Activated CD4-positive, alpha-beta T cell treated with anti-CD3 and anti-CD28 coated beads for 48 hours (primary cell): Measurements from ENCODE around the gene SGSH.
"Not testable (repeated sequence)": the region's sequence is repeated elsewhere in the genome, so short reads cannot be mapped to it uniquely, and the experiment has no call there.

Experiments
- DNase-seq: peaks from one replicate; pipeline ENCODE4 v3.0.0-alpha.2; 2020

SGSH gene

GRCh38 chr17:80253631-80254395 lies 33.7 kb upstream of the SGSH start:
- DNase-seq: no peak

GRCh38 chr17:80252871-80253270 lies 32.7 kb upstream of the SGSH start:
- peak; percentile 93 for DNase-seq

- DNase-seq: no peak
Measured at GRCh38 chr17:80251966-80252365, 31.8 kb upstream of the SGSH start.

- no peak for DNase-seq
Measured at GRCh38 chr17:80248894-80249710, 29.0 kb upstream of the SGSH start.

- DNase-seq: no peak
Measured at GRCh38 chr17:80248001-80248893, 28.1 kb upstream of the SGSH start.

GRCh38 chr17:80247561-80247960 lies 27.4 kb upstream of the SGSH start:
- no peak for DNase-seq

GRCh38 chr17:80246726-80247125 lies 26.6 kb upstream of the SGSH start:
- no peak for DNase-seq

- DNase-seq: no peak
Measured at GRCh38 chr17:80246266-80246681, 26.1 kb upstream of the SGSH start.

- DNase-seq: no peak
Measured at GRCh38 chr17:80245566-80246265, 25.6 kb upstream of the SGSH start.

- DNase-seq: no peak
Measured at GRCh38 chr17:80244871-80245509, 24.9 kb upstream of the SGSH start.

- not testable (repeated sequence) for DNase-seq
Measured at GRCh38 chr17:80244448-80244847, 24.3 kb upstream of the SGSH start.

GRCh38 chr17:80243526-80244433 lies 23.6 kb upstream of the SGSH start:
- DNase-seq: no peak

GRCh38 chr17:80242505-80242904 lies 22.4 kb upstream of the SGSH start:
- no peak for DNase-seq

GRCh38 chr17:80237386-80237785 lies 17.3 kb upstream of the SGSH start:
- no peak for DNase-seq

- no peak for DNase-seq
Measured at GRCh38 chr17:80236911-80237310, 16.8 kb upstream of the SGSH start.

GRCh38 chr17:80233202-80233601 lies 13.1 kb upstream of the SGSH start:
- no peak for DNase-seq

- no peak for DNase-seq
Measured at GRCh38 chr17:80232438-80232837, 12.3 kb upstream of the SGSH start.

GRCh38 chr17:80229011-80229410 lies 8.9 kb upstream of the SGSH start:
- DNase-seq: no peak

- no peak for DNase-seq
Measured at GRCh38 chr17:80228477-80228876, 8.3 kb upstream of the SGSH start.

- DNase-seq: no peak
Measured at GRCh38 chr17:80227666-80228065, 7.5 kb upstream of the SGSH start.

GRCh38 chr17:80227156-80227555 lies 7.0 kb upstream of the SGSH start:
- DNase-seq: no peak
